ENCODE measurements around the gene FAM53B.

DNA sequence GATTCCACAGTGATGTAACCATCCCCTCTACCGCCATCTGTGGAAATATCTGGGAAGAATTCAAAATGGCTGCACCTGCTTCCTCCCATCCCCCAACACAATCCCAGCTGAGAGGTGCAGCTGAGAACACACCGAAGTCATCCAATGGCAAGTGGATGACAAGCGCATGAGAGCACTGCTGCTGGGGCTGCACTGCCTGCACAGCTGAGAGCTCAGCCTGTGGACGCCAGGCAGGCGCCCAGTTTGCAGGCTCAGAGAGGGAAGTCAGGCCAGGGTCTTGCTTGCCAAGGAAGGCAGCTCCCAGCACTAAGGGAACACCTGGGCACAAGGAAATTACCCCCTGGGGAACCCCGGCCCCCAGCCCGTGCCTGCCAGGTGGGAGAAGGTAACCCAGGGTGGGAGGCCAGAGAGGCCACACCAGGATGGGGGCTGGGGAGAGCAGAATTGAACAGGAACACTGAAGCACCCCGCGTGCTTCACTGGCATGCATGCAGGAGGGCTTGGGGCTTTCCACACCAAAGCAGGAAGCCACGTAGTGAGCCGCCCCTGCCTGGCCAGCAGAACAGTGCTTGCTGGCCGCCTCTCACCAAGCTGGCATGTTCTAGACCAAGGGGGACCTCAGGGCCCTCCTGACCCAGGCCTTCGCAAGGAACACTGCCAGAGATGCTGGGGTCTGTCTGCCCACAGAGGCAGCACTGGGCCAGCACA, 46.2 kb downstream of the FAM53B start:
- TF ChIP-seq CTCF (IDR thresholded peaks at IDR 0.05): no peak
- no peak for TF ChIP-seq POLR2AphosphoS5 (IDR thresholded peaks at IDR 0.05)
- no peak for TF ChIP-seq POLR2A (IDR thresholded peaks at IDR 0.05)

Measured in breast epithelium (tissue), 3 donors.